ENCODE data around the gene MOCS3.

GRCh38 chr20:51010932-51011331 is 52.3 kb downstream of the MOCS3 start:
- TF ChIP-seq, protein P1, sequence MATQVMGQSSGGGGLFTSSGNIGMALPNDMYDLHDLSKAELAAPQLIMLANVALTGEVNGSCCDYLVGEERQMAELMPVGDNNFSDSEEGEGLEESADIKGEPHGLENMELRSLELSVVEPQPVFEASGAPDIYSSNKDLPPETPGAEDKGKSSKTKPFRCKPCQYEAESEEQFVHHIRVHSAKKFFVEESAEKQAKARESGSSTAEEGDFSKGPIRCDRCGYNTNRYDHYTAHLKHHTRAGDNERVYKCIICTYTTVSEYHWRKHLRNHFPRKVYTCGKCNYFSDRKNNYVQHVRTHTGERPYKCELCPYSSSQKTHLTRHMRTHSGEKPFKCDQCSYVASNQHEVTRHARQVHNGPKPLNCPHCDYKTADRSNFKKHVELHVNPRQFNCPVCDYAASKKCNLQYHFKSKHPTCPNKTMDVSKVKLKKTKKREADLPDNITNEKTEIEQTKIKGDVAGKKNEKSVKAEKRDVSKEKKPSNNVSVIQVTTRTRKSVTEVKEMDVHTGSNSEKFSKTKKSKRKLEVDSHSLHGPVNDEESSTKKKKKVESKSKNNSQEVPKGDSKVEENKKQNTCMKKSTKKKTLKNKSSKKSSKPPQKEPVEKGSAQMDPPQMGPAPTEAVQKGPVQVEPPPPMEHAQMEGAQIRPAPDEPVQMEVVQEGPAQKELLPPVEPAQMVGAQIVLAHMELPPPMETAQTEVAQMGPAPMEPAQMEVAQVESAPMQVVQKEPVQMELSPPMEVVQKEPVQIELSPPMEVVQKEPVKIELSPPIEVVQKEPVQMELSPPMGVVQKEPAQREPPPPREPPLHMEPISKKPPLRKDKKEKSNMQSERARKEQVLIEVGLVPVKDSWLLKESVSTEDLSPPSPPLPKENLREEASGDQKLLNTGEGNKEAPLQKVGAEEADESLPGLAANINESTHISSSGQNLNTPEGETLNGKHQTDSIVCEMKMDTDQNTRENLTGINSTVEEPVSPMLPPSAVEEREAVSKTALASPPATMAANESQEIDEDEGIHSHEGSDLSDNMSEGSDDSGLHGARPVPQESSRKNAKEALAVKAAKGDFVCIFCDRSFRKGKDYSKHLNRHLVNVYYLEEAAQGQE (IDR thresholded peaks at IDR 0.05; ENCODE audit: insufficient read depth in 1 of 2, low read depth in 2 of 2, low read length in 1 of 2): no peak
- TF ChIP-seq CTCF (IDR thresholded peaks at IDR 0.05): no peak

Data from Panc1 (cell line).